NCI-H524 treated with DMSO at 0.1 percent for 48 hours (cell line): ENCODE results near the gene CABP5.

Experiments
- DNase-seq: peaks from one replicate; lab custom pipeline; 2025; lab: John Stamatoyannopoulos, UW

CABP5 gene

GRCh38 chr19:48030073-48030472 lies 13.8 kb downstream of the CABP5 start:
- DNase-seq, result no peak

- DNase-seq, result no peak
These were observed 14.4 kb downstream of the CABP5 start for GRCh38 chr19:48029431-48029830.

GRCh38 chr19:48025480-48025879 lies 18.4 kb downstream of the CABP5 start:
- DNase-seq, result no peak

GRCh38 chr19:48023518-48023917 lies 20.4 kb downstream of the CABP5 start:
- DNase-seq, result no peak

GRCh38 chr19:48023011-48023410 lies 20.9 kb downstream of the CABP5 start:
- DNase-seq, result no peak

GRCh38 chr19:48020686-48021085 lies 23.2 kb downstream of the CABP5 start:
- no peak for DNase-seq

GRCh38 chr19:48010932-48011758 lies 32.7 kb downstream of the CABP5 start:
- DNase-seq, result no peak

- DNase-seq, result no peak
These were observed 37.1 kb downstream of the CABP5 start for GRCh38 chr19:48006762-48007161.

GRCh38 chr19:48004236-48004635 lies 39.6 kb downstream of the CABP5 start:
- no peak for DNase-seq

- no peak for DNase-seq
These were observed 43.0 kb downstream of the CABP5 start for GRCh38 chr19:48000846-48001245.

GRCh38 chr19:47998800-47999199 lies 45.1 kb downstream of the CABP5 start:
- DNase-seq, result no peak

GRCh38 chr19:47996230-47996727 lies 47.6 kb downstream of the CABP5 start:
- no peak for DNase-seq

- DNase-seq, result no peak
These were observed 49.6 kb downstream of the CABP5 start, which contains the start of gene ELSPBP1 for GRCh38 chr19:47994209-47994802. TSS of gene ELSPBP1 (plus strand) at chr19:47994632. CDS start at chr19:48008668, 14,036 bp downstream.

- DNase-seq, result no peak
These were observed 51.8 kb downstream of the CABP5 start, which contains the start of gene BSPH1 for GRCh38 chr19:47992070-47992469. TSS of gene BSPH1 (minus strand) at chr19:47992170. CDS start at chr19:47992081, 89 bp downstream.

- DNase-seq, result no peak
These were observed 52.6 kb downstream of the CABP5 start for GRCh38 chr19:47991191-47991808.
